PC-9 (cell line): ENCODE measurements around the gene SLC38A7.

Source experiments
- EZH2 ChIP-seq: fragments of 200-600 bp; sonication (generic); IDR thresholded peaks from 2 replicates; pipeline ENCODE4 v1.8.0; 2017; ENCODE audit warnings: antibody characterized with exemption, low read depth
- TF ChIP-seq, protein P1 (sequence below): fragments of 200-600 bp; sonication (generic); conservative IDR thresholded peaks from 2 replicates; pipeline ENCODE4 v1.6.1; 2017; ENCODE audit warnings: mixed run types, antibody characterized with exemption, mild to moderate bottlenecking, moderate library complexity

DNA sequence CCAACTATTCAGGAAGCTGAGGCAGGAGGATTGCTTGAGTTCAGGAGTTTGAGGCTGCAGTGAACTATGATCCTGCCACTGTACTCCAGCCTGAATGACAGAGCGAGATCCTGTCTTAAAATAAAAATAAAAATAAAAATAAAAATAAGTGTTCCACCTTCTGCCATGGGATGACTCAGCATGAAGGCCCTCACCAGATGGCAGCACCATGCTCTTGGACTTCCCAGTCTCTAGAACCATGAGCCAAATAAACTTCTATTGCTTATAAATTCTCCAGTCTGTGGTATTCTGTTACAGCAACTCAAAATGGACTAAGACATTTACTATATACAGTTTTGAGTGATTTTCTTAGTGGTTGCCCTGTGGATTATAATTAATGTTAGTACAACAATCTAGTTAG, 7.9 kb upstream of the SLC38A7 start:
- TF ChIP-seq, protein P1, sequence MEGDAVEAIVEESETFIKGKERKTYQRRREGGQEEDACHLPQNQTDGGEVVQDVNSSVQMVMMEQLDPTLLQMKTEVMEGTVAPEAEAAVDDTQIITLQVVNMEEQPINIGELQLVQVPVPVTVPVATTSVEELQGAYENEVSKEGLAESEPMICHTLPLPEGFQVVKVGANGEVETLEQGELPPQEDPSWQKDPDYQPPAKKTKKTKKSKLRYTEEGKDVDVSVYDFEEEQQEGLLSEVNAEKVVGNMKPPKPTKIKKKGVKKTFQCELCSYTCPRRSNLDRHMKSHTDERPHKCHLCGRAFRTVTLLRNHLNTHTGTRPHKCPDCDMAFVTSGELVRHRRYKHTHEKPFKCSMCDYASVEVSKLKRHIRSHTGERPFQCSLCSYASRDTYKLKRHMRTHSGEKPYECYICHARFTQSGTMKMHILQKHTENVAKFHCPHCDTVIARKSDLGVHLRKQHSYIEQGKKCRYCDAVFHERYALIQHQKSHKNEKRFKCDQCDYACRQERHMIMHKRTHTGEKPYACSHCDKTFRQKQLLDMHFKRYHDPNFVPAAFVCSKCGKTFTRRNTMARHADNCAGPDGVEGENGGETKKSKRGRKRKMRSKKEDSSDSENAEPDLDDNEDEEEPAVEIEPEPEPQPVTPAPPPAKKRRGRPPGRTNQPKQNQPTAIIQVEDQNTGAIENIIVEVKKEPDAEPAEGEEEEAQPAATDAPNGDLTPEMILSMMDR, result no peak
- TF ChIP-seq EZH2, result no peak
